HepG2 (cell line): Measurements from ENCODE around the gene ELL3. TPM values are rescaled to one million over a fixed set of nuclear protein-coding genes. Genes with fewer than 3 reads are reported as not detected.
A peak's percentile ranks its signal among the peaks of the same experiment; 100 is the strongest.

Experiments
- ARID3A ChIP-seq: IDR thresholded peaks from 2 replicates; pipeline ENCODE4 v1.6.1; 2012; ENCODE audit warnings: low read depth, low read length, improper control_type of control experiment
- ATF7-NPFF ChIP-seq: sonication (generic); formaldehyde crosslinking; IDR thresholded peaks from 2 replicates; pipeline ENCODE4 v1.8.1; 2023; ENCODE audit warnings: mild to moderate bottlenecking, low read depth, missing genetic modification reagents, moderate library complexity
- CBX5 ChIP-seq: sonication (generic); formaldehyde crosslinking; IDR thresholded peaks from 2 replicates; pipeline ENCODE4 v1.4.0; 2020; ENCODE audit warnings: missing genetic modification reagents, borderline replicate concordance
- CREM ChIP-seq, 2 experiments: sonication (generic) in 1 of 2; formaldehyde crosslinking in 1 of 2; IDR thresholded peaks; 2 replicates each; pipeline versions ENCODE4 v1.4.0 to v1.6.1; 2016 to 2020; ENCODE audit warnings: antibody characterized with exemption in 1 of 2, mild to moderate bottlenecking in 1 of 2, missing genetic modification reagents in 1 of 2
- GABPB1 ChIP-seq: IDR thresholded peaks from 2 replicates; pipeline ENCODE4 v1.6.1; 2016; ENCODE audit warnings: mild to moderate bottlenecking, missing genetic modification reagents, moderate library complexity, missing compliant biosample characterization
- JDP2 ChIP-seq: sonication (generic); formaldehyde crosslinking; IDR thresholded peaks from 2 replicates; pipeline ENCODE4 v1.8.1; 2022; ENCODE audit warnings: missing genetic modification reagents, borderline replicate concordance
- NFYC ChIP-seq: IDR thresholded peaks from 2 replicates; pipeline ENCODE4 v1.6.1; 2016; ENCODE audit warnings: missing genetic modification reagents, missing compliant biosample characterization
- PCBP1 ChIP-seq: fragments of 200-400 bp; formaldehyde crosslinking; IDR thresholded peaks from 2 replicates; pipeline ENCODE4 v1.6.1; 2017; ENCODE audit warnings: mild to moderate bottlenecking, low read depth, low read length, borderline replicate concordance
- POGK ChIP-seq: sonication (generic); formaldehyde crosslinking; conservative IDR thresholded peaks from 2 replicates; pipeline ENCODE4 v1.8.0; 2022; ENCODE audit warnings: mild to moderate bottlenecking, moderate library complexity, missing genetic modification reagents
- RNF2 ChIP-seq: fragments of 450-650 bp; conservative IDR thresholded peaks from 2 replicates; pipeline ENCODE4 v1.6.1; 2016; ENCODE audit warnings: low read depth
- SKI ChIP-seq: fragments of 450-650 bp; IDR thresholded peaks from one replicate; pipeline ENCODE4 v1.6.1; 2018; ENCODE audit warnings: mild to moderate bottlenecking; ENCODE audit not compliant: partially characterized antibody
- SNRNP70 ChIP-seq: fragments of 200-400 bp; formaldehyde crosslinking; IDR thresholded peaks from 2 replicates; pipeline ENCODE4 v1.6.1; 2017; ENCODE audit warnings: mild to moderate bottlenecking, low read depth, low read length, moderate library complexity
- SRY ChIP-seq: sonication (generic); formaldehyde crosslinking; IDR thresholded peaks from 2 replicates; pipeline ENCODE4 v1.8.0; 2022; ENCODE audit warnings: mild to moderate bottlenecking, missing genetic modification reagents
- TAF1 ChIP-seq: sonication (generic); formaldehyde crosslinking; IDR thresholded peaks from 2 replicates; pipeline ENCODE4 v1.4.0; 2020; ENCODE audit warnings: missing genetic modification reagents
- TCF7L2 ChIP-seq: IDR thresholded peaks from 2 replicates; pipeline ENCODE4 v1.6.1; 2011; ENCODE audit warnings: mild to moderate bottlenecking, low read depth, low read length, moderate library complexity
- TFDP1 ChIP-seq: IDR thresholded peaks from 2 replicates; pipeline ENCODE4 v1.6.1; 2016; ENCODE audit warnings: missing compliant biosample characterization, missing genetic modification reagents, borderline replicate concordance
- ZBTB7B ChIP-seq: sonication (generic); formaldehyde crosslinking; IDR thresholded peaks from 2 replicates; pipeline ENCODE4 v1.4.0; 2020; ENCODE audit warnings: missing genetic modification reagents
- ZFX ChIP-seq: sonication (generic); formaldehyde crosslinking; IDR thresholded peaks from 2 replicates; pipeline ENCODE4 v1.4.0; 2020; ENCODE audit warnings: mild to moderate bottlenecking, low read depth, missing genetic modification reagents, moderate library complexity
- ZNF326 ChIP-seq: sonication (generic); formaldehyde crosslinking; IDR thresholded peaks from 2 replicates; pipeline ENCODE4 v1.4.0; 2020; ENCODE audit warnings: missing genetic modification reagents, borderline replicate concordance
- ZNF34 ChIP-seq: sonication (generic); formaldehyde crosslinking; IDR thresholded peaks from 2 replicates; pipeline ENCODE4 v1.4.0; 2020; ENCODE audit warnings: mild to moderate bottlenecking, missing genetic modification reagents, borderline replicate concordance
- ZNF460 ChIP-seq: sonication (generic); formaldehyde crosslinking; IDR thresholded peaks from 2 replicates; pipeline ENCODE4 v1.5.1; 2020; ENCODE audit warnings: missing genetic modification reagents, mild to moderate bottlenecking, borderline replicate concordance
- ZNF557 ChIP-seq: sonication (generic); formaldehyde crosslinking; IDR thresholded peaks from 2 replicates; pipeline ENCODE4 v1.4.0; 2020; ENCODE audit warnings: missing genetic modification reagents
- ZNF639 ChIP-seq: conservative IDR thresholded peaks from 2 replicates; pipeline ENCODE4 v1.6.1; 2018; ENCODE audit warnings: missing genetic modification reagents
- polyA plus RNA-seq, 8 experiments: library from polyadenylated mRNA; depleted of rRNA in 3 of 8; stranded (reverse) in 7 of 8; unstranded in 1 of 8; fragments of >200 nt; fragmentation: Illumina TruSeq in 4 of 8; extraction: Trizol in 4 of 8; gene quantifications; 2 replicates each; pipeline versions ENCODE4 v1.2.1 to v1.2.3, GENCODE V29; 2011 to 2016; ENCODE audit warnings: low read depth in 4 of 8, missing spikeins in 1 of 8, mixed read lengths in 1 of 8; ENCODE audit not compliant: insufficient read depth in 1 of 8
- total RNA-seq, 5 experiments: library from RNA; depleted of rRNA; stranded (reverse); fragments of >200 nt; fragmentation: Illumina TruSeq; extraction: Trizol; gene quantifications; 2 replicates each; pipeline ENCODE4 v1.2.3, GENCODE V29; 2016; ENCODE audit warnings: low read depth in 1 of 5

Gene ELL3
- total and polyA plus RNA-seq, 2 of the 13 experiments (the other 11 are each of a cell fraction or from before 2014, with no cell fraction given) = 6.1 to 8.8 TPM

- TF ChIP-seq SKI (peak; percentile 44), ZBTB7B (CRISPR knock-in tag) (no peak), NFYC (peak; percentile 53; the same call in 1 of the 2 replicates), ZNF460 (CRISPR knock-in tag) (no peak), ZNF326 (CRISPR knock-in tag) (no peak), GABPB1 (CRISPR knock-in tag) (peak; percentile 95), ZNF34 (CRISPR knock-in tag) (no peak), TAF1 (CRISPR knock-in tag) (peak; percentile 84), ARID3A (no peak), SRY (no peak), ZNF639 (CRISPR knock-in tag) (peak; percentile 74), CBX5 (CRISPR knock-in tag) (peak; percentile 72; the same call in 1 of the 2 replicates), JDP2 (CRISPR knock-in tag) (no peak), ZNF557 (CRISPR knock-in tag) (peak; percentile 64; the same call in 1 of the 2 replicates), SNRNP70 (no peak), CREM (IDR thresholded peaks at IDR 0.05) (peak; percentile 88), CREM (CRISPR knock-in tag; IDR thresholded peaks at IDR 0.05) (no peak), TFDP1 (CRISPR knock-in tag) (peak; percentile 99), ATF7-NPFF (CRISPR knock-in tag) (0 out of 2 replicates have a peak, but pooled peaks have one; percentile 58), RNF2 (peak; percentile 76; the same call in 1 of the 2 replicates), ZFX (CRISPR knock-in tag) (peak; percentile 80; the same call in 1 of the 2 replicates), TCF7L2 (no peak), POGK (CRISPR knock-in tag) (peak; percentile 55; the same call in 1 of the 2 replicates), PCBP1 (no peak)
Measured at GRCh38 chr15:43824302-43825246, 47.8 kb upstream of the ELL3 start, which contains the start of gene MFAP1 (continued).
